Hematopoietic multipotent progenitor cell treated with erythropoietin and hydrocortisone succinate and interleukin-3 and kit ligand, for 8 days (in vitro differentiated cells): ENCODE results near the gene RFX4.
"Not testable (repeated sequence)": the region's sequence is repeated elsewhere in the genome, so short reads cannot be mapped to it uniquely, and the experiment has no call there.

Experiments
- DNase-seq: peaks from one replicate; pipeline ENCODE4 v3.0.0-alpha.2; 2015

The RFX4 gene

GRCh38 chr12:106696071-106696470 lies 113.3 kb downstream of the RFX4 start:
- DNase-seq = no peak

- no peak for DNase-seq
Measured at GRCh38 chr12:106696681-106697417, 114.0 kb downstream of the RFX4 start.

GRCh38 chr12:106704081-106704480 lies 121.3 kb downstream of the RFX4 start:
- DNase-seq = no peak

- no peak for DNase-seq
Measured at GRCh38 chr12:106705971-106706370, 123.2 kb downstream of the RFX4 start.

GRCh38 chr12:106709068-106709511 lies 126.3 kb downstream of the RFX4 start:
- DNase-seq = no peak

- no peak for DNase-seq
Measured at GRCh38 chr12:106710143-106710893, 127.5 kb downstream of the RFX4 start.

GRCh38 chr12:106711316-106711715 lies 128.5 kb downstream of the RFX4 start:
- no peak for DNase-seq

- no peak for DNase-seq
Measured at GRCh38 chr12:106712768-106713167, 130.0 kb downstream of the RFX4 start.

GRCh38 chr12:106714926-106715325 lies 132.1 kb downstream of the RFX4 start:
- DNase-seq = no peak

GRCh38 chr12:106715582-106715981 lies 132.8 kb downstream of the RFX4 start:
- no peak for DNase-seq

- no peak for DNase-seq
Measured at GRCh38 chr12:106717673-106718072, 134.9 kb downstream of the RFX4 start.

GRCh38 chr12:106719879-106720278 lies 137.1 kb downstream of the RFX4 start:
- DNase-seq = no peak

- DNase-seq = no peak
Measured at GRCh38 chr12:106720696-106721095, 137.9 kb downstream of the RFX4 start.

- DNase-seq = no peak
Measured at GRCh38 chr12:106721915-106722314, 139.1 kb downstream of the RFX4 start.

GRCh38 chr12:106722837-106723236 lies 140.0 kb downstream of the RFX4 start:
- no peak for DNase-seq

GRCh38 chr12:106723416-106723815 lies 140.6 kb downstream of the RFX4 start:
- DNase-seq = no peak

- no peak for DNase-seq
Measured at GRCh38 chr12:106724116-106724515, 141.3 kb downstream of the RFX4 start.

- no peak for DNase-seq
Measured at GRCh38 chr12:106724934-106725333, 142.1 kb downstream of the RFX4 start.

- DNase-seq = not testable (repeated sequence)
Measured at GRCh38 chr12:106726603-106727202, 143.9 kb downstream of the RFX4 start.

- no peak for DNase-seq
Measured at GRCh38 chr12:106729611-106730010, 146.8 kb downstream of the RFX4 start.

GRCh38 chr12:106732890-106733289 lies 150.1 kb downstream of the RFX4 start:
- no peak for DNase-seq

- no peak for DNase-seq
Measured at GRCh38 chr12:106733660-106734059, 150.9 kb downstream of the RFX4 start.

- peak; percentile 3 for DNase-seq
Measured at GRCh38 chr12:106736051-106736957, 153.5 kb downstream of the RFX4 start.
